NCI-H187 treated with DMSO at 0.1 percent for 48 hours (cell line): ENCODE data around the gene HTR3E.
"Not testable (repeated sequence)": the region's sequence is repeated elsewhere in the genome, so short reads cannot be mapped to it uniquely, and the experiment has no call there.

Experiments
- DNase-seq: peaks from one replicate; lab custom pipeline; 2025; lab: John Stamatoyannopoulos, UW

HTR3E gene, protein sequence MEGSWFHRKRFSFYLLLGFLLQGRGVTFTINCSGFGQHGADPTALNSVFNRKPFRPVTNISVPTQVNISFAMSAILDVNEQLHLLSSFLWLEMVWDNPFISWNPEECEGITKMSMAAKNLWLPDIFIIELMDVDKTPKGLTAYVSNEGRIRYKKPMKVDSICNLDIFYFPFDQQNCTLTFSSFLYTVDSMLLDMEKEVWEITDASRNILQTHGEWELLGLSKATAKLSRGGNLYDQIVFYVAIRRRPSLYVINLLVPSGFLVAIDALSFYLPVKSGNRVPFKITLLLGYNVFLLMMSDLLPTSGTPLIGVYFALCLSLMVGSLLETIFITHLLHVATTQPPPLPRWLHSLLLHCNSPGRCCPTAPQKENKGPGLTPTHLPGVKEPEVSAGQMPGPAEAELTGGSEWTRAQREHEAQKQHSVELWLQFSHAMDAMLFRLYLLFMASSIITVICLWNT

GRCh38 chr3:184096811-184097383 lies at the start of gene HTR3E:
Gene HTR3E, plus strand, starts transcription at chr3:184097064. Its CDS starts 466 bp downstream, at chr3:184097530.
- no peak for DNase-seq

GRCh38 chr3:184050217-184050847 lies 46.5 kb upstream of the HTR3E start:
- no peak for DNase-seq

DNA sequence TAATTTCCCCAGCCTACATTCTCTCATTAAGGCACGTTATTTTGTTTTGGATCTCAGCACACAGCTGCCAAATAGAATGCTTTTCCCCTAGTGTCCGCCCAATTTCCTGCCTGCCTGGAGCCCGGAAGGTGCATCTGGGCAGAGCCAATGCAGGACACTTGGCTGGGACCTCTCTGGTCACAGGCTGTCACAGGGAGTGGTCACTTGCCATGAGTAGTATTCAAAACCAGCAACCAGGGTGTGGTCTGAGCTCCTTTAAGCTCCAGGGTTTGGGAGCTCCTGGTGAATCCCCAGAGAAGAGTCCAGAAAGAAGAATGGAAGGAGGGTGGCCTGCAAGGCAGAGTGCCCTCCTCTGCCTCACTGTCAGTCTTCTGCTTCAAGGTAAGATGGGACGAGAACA lies 44.1 kb upstream of the HTR3E start, which contains the start of gene HTR3C:
HTR3C (plus strand) TSS at position 281 of the 400 bp plus-strand sequence; CDS start at position 315, 34 bp downstream.
- no peak for DNase-seq

DNA sequence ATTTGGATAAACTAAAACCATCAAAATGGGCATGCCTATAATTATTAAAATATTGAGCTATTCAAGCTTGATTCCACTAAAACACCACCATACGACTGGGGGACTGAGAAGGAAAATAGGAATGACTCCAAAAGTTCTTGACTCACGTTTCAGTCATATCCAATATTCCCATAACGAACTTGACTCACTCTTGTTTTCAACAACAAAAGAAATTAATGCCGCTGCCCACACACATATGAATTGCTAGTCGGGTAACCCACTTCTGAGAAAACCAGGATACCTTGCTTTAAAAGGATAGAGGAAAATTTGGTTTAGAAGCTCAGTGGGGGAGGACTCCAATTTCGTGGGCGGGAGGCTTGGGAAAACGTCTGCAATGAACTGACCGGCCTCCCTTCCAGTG lies 38.8 kb upstream of the HTR3E start:
- no peak for DNase-seq

DNA sequence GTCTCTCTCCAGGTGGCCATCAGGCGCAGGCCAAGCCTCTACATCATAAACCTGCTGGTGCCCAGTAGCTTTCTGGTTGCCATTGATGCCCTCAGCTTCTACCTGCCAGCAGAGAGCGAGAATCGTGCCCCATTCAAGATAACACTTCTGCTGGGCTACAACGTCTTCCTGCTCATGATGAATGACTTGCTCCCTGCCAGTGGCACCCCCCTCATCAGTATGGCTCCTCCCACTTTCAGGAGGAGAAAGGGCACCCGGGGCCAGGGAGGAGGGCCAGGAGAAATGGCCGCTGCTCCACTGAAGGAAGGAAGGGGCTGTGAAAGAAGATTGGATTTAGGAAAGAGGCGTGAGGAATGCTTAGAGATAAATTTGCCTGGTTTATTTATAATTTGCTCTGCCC lies 37.4 kb upstream of the HTR3E start:
- no peak for DNase-seq

GRCh38 chr3:184062637-184063036 lies 34.2 kb upstream of the HTR3E start:
- no peak for DNase-seq

GRCh38 chr3:184066211-184066610 lies 30.7 kb upstream of the HTR3E start:
- DNase-seq = no peak

DNA sequence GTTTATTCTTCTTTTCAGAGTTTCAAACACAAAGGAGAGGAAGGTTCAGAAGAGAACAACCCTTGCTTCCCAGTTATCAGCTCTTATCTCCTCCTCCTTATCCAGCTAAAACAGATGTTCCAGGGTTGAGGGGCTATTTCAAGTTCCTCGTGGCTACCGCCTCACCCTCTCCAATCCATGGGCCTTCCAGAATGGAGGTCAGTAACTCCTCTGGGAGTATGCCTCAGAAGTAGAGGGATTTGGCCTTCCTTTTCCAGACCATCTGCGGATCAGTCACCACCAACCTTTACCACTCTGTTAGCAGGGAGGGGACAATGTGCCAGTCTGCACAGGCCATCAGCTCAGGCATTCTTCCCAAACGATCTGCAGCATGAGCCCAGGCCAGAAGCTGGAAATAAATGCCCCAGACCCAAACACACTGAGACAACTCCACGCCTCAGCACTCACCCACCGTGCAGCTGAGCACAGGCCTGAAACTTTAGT lies 29.2 kb upstream of the HTR3E start:
- no peak for DNase-seq

- no peak for DNase-seq
These were observed 28.5 kb upstream of the HTR3E start for GRCh38 chr3:184068344-184068743.

DNA sequence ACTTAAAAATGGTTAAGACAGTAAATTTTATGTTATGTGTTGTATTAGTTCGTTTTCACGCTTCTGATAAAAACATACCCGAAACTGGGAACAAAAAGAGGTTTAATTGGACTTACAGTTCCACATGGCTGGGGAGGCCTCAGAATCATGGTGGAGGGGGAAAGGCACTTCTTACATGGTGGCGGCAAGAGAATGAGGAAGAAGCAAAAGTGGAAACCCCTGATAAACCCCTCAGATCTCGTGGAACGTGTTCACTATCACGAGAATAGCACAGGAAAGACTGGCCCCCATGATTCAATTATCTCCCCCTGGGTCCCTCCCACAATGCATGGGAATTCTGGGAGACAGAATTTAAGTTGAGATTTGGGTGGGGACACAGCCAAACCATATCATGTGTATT lies 25.7 kb upstream of the HTR3E start:
- not testable (repeated sequence) for DNase-seq

DNA sequence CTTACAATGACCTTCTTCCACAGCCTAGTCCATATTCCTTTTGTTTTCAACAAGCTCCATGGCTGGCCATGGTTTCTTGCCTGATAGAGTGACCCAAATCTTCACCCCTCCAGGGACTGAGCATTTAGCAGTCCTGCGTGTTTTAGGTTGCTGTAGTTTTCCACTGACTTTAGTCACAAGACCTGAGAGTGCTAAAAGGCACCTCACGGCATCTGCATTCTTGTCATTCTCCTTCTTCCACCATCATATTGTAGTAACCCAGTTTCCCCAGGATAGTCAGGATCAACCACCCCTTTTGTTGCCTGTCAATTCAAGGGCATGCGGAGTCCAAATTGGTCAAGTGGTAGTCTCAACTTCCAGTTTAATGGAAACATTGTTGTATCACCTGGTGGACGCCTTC lies 23.2 kb upstream of the HTR3E start:
- DNase-seq = no peak

DNA sequence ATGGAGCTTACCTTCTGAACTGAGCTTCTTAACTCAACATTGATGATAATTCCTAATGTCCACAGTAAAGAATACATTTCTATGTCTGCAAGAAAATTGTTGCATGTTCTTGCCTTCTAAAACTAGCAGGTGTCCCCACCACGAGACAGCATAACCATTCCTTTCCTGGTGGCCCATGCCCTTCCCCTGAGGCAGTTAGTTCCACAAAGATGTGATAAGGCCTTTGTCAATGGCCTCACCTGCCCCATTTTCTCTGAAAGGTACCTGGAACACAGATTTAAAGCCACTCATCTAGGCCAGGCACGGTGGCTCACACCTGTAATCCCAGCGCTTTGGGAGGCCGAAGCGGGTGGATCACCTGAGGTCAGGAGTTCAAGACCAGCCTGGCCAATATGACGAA lies 21.0 kb upstream of the HTR3E start:
- DNase-seq = no peak

DNA sequence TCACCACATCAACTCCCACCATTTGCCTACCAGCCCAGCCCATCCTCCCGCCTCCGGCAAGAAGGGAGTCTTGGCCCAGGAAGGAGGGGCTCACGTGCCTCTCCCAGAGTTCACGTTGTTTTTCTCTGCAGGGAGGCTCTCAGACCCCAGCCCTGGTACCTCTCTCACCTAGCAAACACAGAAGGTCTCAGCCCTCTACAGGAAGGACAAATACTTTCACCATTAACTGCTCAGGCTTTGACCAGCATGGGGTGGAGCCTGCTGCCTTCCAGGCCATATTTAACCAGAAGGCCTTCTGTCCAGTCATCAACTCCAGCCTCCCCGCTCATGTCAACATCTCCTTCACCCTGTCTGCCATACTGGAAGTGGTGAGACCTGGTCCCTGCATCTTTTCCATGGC lies 19.0 kb upstream of the HTR3E start:
- DNase-seq = no peak

DNA sequence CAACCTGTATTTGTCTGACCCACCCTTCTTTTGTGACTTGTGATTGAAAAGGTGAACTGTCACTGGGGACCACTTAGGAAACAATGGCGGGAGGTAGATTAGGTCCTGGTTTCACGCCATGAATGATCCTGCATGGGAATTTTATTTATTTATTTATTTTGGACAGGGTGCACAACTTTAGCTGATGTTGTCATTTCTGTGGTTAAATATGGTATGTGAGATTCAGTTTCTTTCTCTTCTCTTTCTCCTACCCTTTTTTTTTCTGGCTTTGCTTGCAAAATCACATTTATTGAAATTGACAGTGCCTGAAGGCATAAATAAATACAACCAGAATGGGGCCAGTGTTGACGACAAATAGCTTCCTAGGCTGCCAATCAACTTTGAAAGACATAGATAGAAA lies 18.0 kb upstream of the HTR3E start:
- no peak for DNase-seq

GRCh38 chr3:184081116-184081830 lies 15.6 kb upstream of the HTR3E start:
- DNase-seq = no peak

DNA sequence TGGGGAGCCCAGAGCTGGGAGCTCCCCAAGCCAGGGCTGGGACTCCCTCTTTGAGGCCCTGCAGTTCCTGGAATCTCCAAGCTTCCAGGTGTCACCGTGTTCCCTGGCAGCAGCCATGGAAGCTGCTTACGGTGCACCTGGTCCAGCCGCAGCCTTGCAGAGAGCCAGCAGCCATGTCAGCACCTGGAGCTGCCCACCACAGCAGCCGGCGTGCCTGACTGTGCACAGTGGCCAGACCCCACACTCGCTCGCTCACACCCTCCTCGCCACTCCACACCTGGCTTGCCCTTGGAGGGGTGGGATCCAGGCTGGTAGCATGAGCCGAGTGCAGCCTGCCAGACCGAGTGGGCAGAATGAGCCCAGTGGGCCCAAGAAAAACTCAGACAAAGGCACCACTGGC lies 14.8 kb upstream of the HTR3E start:
- DNase-seq = no peak

DNA sequence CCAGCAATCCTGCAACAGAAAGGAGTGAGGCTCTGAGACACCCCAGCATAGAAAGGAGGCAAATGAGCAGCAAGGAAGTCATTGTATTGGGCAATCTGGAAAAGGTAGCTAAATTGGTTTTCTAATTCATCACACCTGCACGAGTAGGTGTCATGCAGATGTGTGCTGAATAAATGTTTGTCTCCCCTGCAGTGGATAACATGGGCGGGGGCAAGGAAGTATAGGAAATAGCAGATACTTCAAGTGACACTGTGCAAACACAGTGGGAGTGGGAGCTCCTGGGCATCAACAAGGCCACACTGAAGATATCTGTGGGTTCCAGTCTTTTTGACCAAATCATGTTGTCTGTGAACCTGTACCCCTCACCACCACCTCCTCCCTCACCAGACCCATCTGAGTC lies 14.4 kb upstream of the HTR3E start:
- no peak for DNase-seq

DNA sequence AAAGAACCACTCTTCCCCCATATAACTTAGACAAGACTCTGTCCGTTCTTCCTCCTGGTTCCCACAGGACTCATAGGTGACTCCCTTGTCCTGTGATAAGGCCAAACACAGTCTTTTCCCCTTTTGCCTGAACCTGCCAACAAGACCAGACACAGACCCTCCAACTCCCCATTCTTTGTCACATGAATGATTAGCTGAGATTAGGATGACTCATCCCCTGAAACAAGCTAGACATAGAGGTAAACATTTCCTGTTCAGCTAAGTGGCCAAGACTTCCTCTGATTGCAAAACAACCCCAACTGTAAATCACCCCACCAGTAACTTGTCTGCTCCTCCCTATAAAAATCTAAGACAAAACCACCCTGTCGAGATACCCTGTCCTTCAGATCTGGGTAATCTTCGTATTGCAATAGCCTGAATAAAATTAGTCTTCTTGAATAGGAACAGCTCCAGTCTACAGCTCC lies 11.4 kb upstream of the HTR3E start:
- DNase-seq = no peak

DNA sequence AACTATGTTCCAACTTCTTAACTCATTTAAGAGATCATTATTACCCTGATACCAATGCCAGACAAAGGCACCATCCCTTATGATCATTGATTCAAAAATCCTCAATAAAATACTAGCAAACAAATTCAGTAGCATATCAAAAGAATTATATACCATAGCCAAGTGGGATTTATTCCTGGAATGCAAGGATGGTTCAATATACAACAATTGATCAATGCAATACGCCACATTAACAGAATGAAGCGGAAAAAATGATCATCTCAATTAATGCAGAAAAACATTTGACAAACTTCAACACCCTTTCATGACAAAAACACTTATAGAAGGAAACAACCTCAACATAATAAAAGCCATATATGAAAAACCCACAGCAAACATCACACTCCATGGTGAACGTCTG lies 4.7 kb upstream of the HTR3E start:
- DNase-seq = no peak

GRCh38 chr3:184097556-184097955 lies 692 bp downstream of the HTR3E start:
- no peak for DNase-seq

- no peak for DNase-seq
These were observed 3.2 kb downstream of the HTR3E start for GRCh38 chr3:184099806-184100686.
